ENCODE results near the gene AUH.

AUH gene

GRCh38 chr9:91188719-91189590 is 172.8 kb downstream of the AUH start:
- Histone ChIP-seq H3K27me3 (ENCODE audit: control insufficient read depth in 1 of 2, insufficient read depth in 2 of 2, low read length in 2 of 2) (no peaks in the 10 kb centered on the region), H3K9me3 (ENCODE audit: control insufficient read depth in 1 of 2, low read length in 2 of 2) (peaks cover 0 to 2% of the 10 kb centered on the region in 2 donors), H3K4me1 (ENCODE audit: control insufficient read depth in 1 of 2, insufficient read depth in 2 of 2, low read length in 2 of 2) (peaks cover 16 to 19% of the 10 kb centered on the region in 2 donors), H3K36me3 (ENCODE audit: control insufficient read depth in 1 of 2, insufficient read depth in 2 of 2, low read length in 2 of 2) (no peaks in the 10 kb centered on the region), H3K9ac (ENCODE audit: low read depth in 1 of 2, low read length in 2 of 2) (no peak overlapping the region), H3K4me3 (ENCODE audit: low read depth in 1 of 2, low read length in 2 of 2) (no peak overlapping the region), H3K27ac (ENCODE audit: low read depth, low read length) (no peak overlapping the region)

- H3K9ac ChIP-seq (ENCODE audit: low read depth in 1 of 2, low read length in 2 of 2) = no peak overlapping the region
- H3K4me1 ChIP-seq (ENCODE audit: control insufficient read depth in 1 of 2, insufficient read depth in 2 of 2, low read length in 2 of 2) = peaks cover 15% of the 10 kb centered on the region in 2 donors
- H3K36me3 ChIP-seq (ENCODE audit: control insufficient read depth in 1 of 2, insufficient read depth in 2 of 2, low read length in 2 of 2) = no peaks in the 10 kb centered on the region
- no peak overlapping the region for H3K27ac ChIP-seq (ENCODE audit: low read depth, low read length)
- H3K9me3 ChIP-seq (ENCODE audit: control insufficient read depth in 1 of 2, low read length in 2 of 2) = peaks cover 0 to 2% of the 10 kb centered on the region in 2 donors
- no peak overlapping the region for H3K4me3 ChIP-seq (ENCODE audit: low read depth in 1 of 2, low read length in 2 of 2)
- H3K27me3 ChIP-seq (ENCODE audit: control insufficient read depth in 1 of 2, insufficient read depth in 2 of 2, low read length in 2 of 2) = no peaks in the 10 kb centered on the region
These were observed 173.8 kb downstream of the AUH start for GRCh38 chr9:91187965-91188344.

- H3K9me3 ChIP-seq (ENCODE audit: control insufficient read depth in 1 of 2, low read length in 2 of 2) = peaks cover 0 to 2% of the 10 kb centered on the region in 2 donors
- peaks cover 10% of the 10 kb centered on the region in 2 donors for H3K4me1 ChIP-seq (ENCODE audit: control insufficient read depth in 1 of 2, insufficient read depth in 2 of 2, low read length in 2 of 2)
- no peaks in the 10 kb centered on the region for H3K27me3 ChIP-seq (ENCODE audit: control insufficient read depth in 1 of 2, insufficient read depth in 2 of 2, low read length in 2 of 2)
- no peaks in the 10 kb centered on the region for H3K36me3 ChIP-seq (ENCODE audit: control insufficient read depth in 1 of 2, insufficient read depth in 2 of 2, low read length in 2 of 2)
- no peak overlapping the region for H3K4me3 ChIP-seq (ENCODE audit: low read depth in 1 of 2, low read length in 2 of 2)
- no peak overlapping the region for H3K27ac ChIP-seq (ENCODE audit: low read depth, low read length)
- H3K9ac ChIP-seq (ENCODE audit: low read depth in 1 of 2, low read length in 2 of 2) = no peak overlapping the region
These were observed 174.3 kb downstream of the AUH start for GRCh38 chr9:91187311-91187964.

GRCh38 chr9:91186632-91187108 is 175.0 kb downstream of the AUH start:
- no peak overlapping the region for H3K27ac ChIP-seq (ENCODE audit: low read depth, low read length)
- H3K9ac ChIP-seq (ENCODE audit: low read depth in 1 of 2, low read length in 2 of 2) = no peak overlapping the region
- H3K27me3 ChIP-seq (ENCODE audit: control insufficient read depth in 1 of 2, insufficient read depth in 2 of 2, low read length in 2 of 2) = no peaks in the 10 kb centered on the region
- no peaks in the 10 kb centered on the region for H3K36me3 ChIP-seq (ENCODE audit: control insufficient read depth in 1 of 2, insufficient read depth in 2 of 2, low read length in 2 of 2)
- peaks cover 2% of the 10 kb centered on the region in 2 donors for H3K4me1 ChIP-seq (ENCODE audit: control insufficient read depth in 1 of 2, insufficient read depth in 2 of 2, low read length in 2 of 2)
- no peak overlapping the region for H3K4me3 ChIP-seq (ENCODE audit: low read depth in 1 of 2, low read length in 2 of 2)
- peaks cover 0 to 2% of the 10 kb centered on the region in 2 donors for H3K9me3 ChIP-seq (ENCODE audit: control insufficient read depth in 1 of 2, low read length in 2 of 2)

GRCh38 chr9:91185193-91185886 is 176.4 kb downstream of the AUH start:
- Histone ChIP-seq H3K9ac (ENCODE audit: low read depth in 1 of 2, low read length in 2 of 2) (no peak overlapping the region), H3K27me3 (ENCODE audit: control insufficient read depth in 1 of 2, insufficient read depth in 2 of 2, low read length in 2 of 2) (no peaks in the 10 kb centered on the region), H3K36me3 (ENCODE audit: control insufficient read depth in 1 of 2, insufficient read depth in 2 of 2, low read length in 2 of 2) (no peaks in the 10 kb centered on the region), H3K27ac (ENCODE audit: low read depth, low read length) (no peak overlapping the region), H3K4me3 (ENCODE audit: low read depth in 1 of 2, low read length in 2 of 2) (no peak overlapping the region), H3K4me1 (ENCODE audit: control insufficient read depth in 1 of 2, insufficient read depth in 2 of 2, low read length in 2 of 2) (no peaks in the 10 kb centered on the region), H3K9me3 (ENCODE audit: control insufficient read depth in 1 of 2, low read length in 2 of 2) (peaks cover 0 to 2% of the 10 kb centered on the region in 2 donors)

GRCh38 chr9:91182429-91183225 is 179.1 kb downstream of the AUH start:
- Histone ChIP-seq H3K36me3 (ENCODE audit: control insufficient read depth in 1 of 2, insufficient read depth in 2 of 2, low read length in 2 of 2) (no peaks in the 10 kb centered on the region), H3K27ac (ENCODE audit: low read depth, low read length) (no peak overlapping the region)

GRCh38 chr9:91181541-91181940 is 180.2 kb downstream of the AUH start:
- peaks cover 6 to 11% of the 10 kb centered on the region in 2 donors for H3K4me1 ChIP-seq (ENCODE audit: control insufficient read depth in 1 of 2, insufficient read depth in 2 of 2, low read length in 2 of 2)
- no peak overlapping the region for H3K9ac ChIP-seq (ENCODE audit: low read depth in 1 of 2, low read length in 2 of 2)
- no peaks in the 10 kb centered on the region for H3K36me3 ChIP-seq (ENCODE audit: control insufficient read depth in 1 of 2, insufficient read depth in 2 of 2, low read length in 2 of 2)
- H3K27ac ChIP-seq (ENCODE audit: low read depth, low read length) = no peak overlapping the region
- no peak overlapping the region for H3K4me3 ChIP-seq (ENCODE audit: low read depth in 1 of 2, low read length in 2 of 2)
- no peaks in the 10 kb centered on the region for H3K9me3 ChIP-seq (ENCODE audit: control insufficient read depth in 1 of 2, low read length in 2 of 2)
- H3K27me3 ChIP-seq (ENCODE audit: control insufficient read depth in 1 of 2, insufficient read depth in 2 of 2, low read length in 2 of 2) = no peaks in the 10 kb centered on the region

More at GRCh38 chr9:91182429-91183225, 179.1 kb downstream of the AUH start:
- no peak overlapping the region for H3K9ac ChIP-seq (ENCODE audit: low read depth in 1 of 2, low read length in 2 of 2)
- no peaks in the 10 kb centered on the region for H3K27me3 ChIP-seq (ENCODE audit: control insufficient read depth in 1 of 2, insufficient read depth in 2 of 2, low read length in 2 of 2)
- H3K4me3 ChIP-seq (ENCODE audit: low read depth in 1 of 2, low read length in 2 of 2) = no peak overlapping the region
- H3K9me3 ChIP-seq (ENCODE audit: control insufficient read depth in 1 of 2, low read length in 2 of 2) = no peaks in the 10 kb centered on the region
- H3K4me1 ChIP-seq (ENCODE audit: control insufficient read depth in 1 of 2, insufficient read depth in 2 of 2, low read length in 2 of 2) = peaks cover 6 to 7% of the 10 kb centered on the region in 2 donors

- Histone ChIP-seq H3K4me1 (ENCODE audit: control insufficient read depth in 1 of 2, insufficient read depth in 2 of 2, low read length in 2 of 2) (peaks cover 6 to 11% of the 10 kb centered on the region in 2 donors), H3K27ac (ENCODE audit: low read depth, low read length) (no peak overlapping the region), H3K36me3 (ENCODE audit: control insufficient read depth in 1 of 2, insufficient read depth in 2 of 2, low read length in 2 of 2) (no peaks in the 10 kb centered on the region), H3K9ac (ENCODE audit: low read depth in 1 of 2, low read length in 2 of 2) (no peak overlapping the region), H3K9me3 (ENCODE audit: control insufficient read depth in 1 of 2, low read length in 2 of 2) (no peaks in the 10 kb centered on the region), H3K27me3 (ENCODE audit: control insufficient read depth in 1 of 2, insufficient read depth in 2 of 2, low read length in 2 of 2) (no peaks in the 10 kb centered on the region), H3K4me3 (ENCODE audit: low read depth in 1 of 2, low read length in 2 of 2) (no peak overlapping the region)
These were observed 180.8 kb downstream of the AUH start for GRCh38 chr9:91180930-91181268.

- H3K4me3 ChIP-seq (ENCODE audit: low read depth in 1 of 2, low read length in 2 of 2) = no peak overlapping the region
- no peaks in the 10 kb centered on the region for H3K36me3 ChIP-seq (ENCODE audit: control insufficient read depth in 1 of 2, insufficient read depth in 2 of 2, low read length in 2 of 2)
- no peaks in the 10 kb centered on the region for H3K9me3 ChIP-seq (ENCODE audit: control insufficient read depth in 1 of 2, low read length in 2 of 2)
- peaks cover 6 to 11% of the 10 kb centered on the region in 2 donors for H3K4me1 ChIP-seq (ENCODE audit: control insufficient read depth in 1 of 2, insufficient read depth in 2 of 2, low read length in 2 of 2)
- no peak overlapping the region for H3K9ac ChIP-seq (ENCODE audit: low read depth in 1 of 2, low read length in 2 of 2)
- H3K27me3 ChIP-seq (ENCODE audit: control insufficient read depth in 1 of 2, insufficient read depth in 2 of 2, low read length in 2 of 2) = no peaks in the 10 kb centered on the region
- no peak overlapping the region for H3K27ac ChIP-seq (ENCODE audit: low read depth, low read length)
These were observed 181.3 kb downstream of the AUH start for GRCh38 chr9:91180240-91180929.
